HG02642 (cell line): ENCODE results near the gene DST.

ENCODE experiments used
- ATAC-seq: cut with Tn5 transposase; IDR thresholded peaks from one replicate; pipeline ENCODE4 v1.9.1; 2021; ENCODE audit warnings: mild to moderate bottlenecking; ENCODE audit not compliant: unreplicated experiment, poor library complexity

The DST gene

GRCh38 chr6:56625356-56625755, 17.3 kb downstream of the DST start:
- no peak for ATAC-seq

GRCh38 chr6:56624728-56625069, 18.0 kb downstream of the DST start:
- no peak for ATAC-seq

GRCh38 chr6:56624046-56624727, 18.5 kb downstream of the DST start:
- ATAC-seq = no peak

GRCh38 chr6:56620229-56620868, 22.3 kb downstream of the DST start:
- ATAC-seq = no peak

- no peak for ATAC-seq
Measured at GRCh38 chr6:56618050-56618449, 24.6 kb downstream of the DST start.

- ATAC-seq = no peak
Measured at GRCh38 chr6:56616967-56617366, 25.7 kb downstream of the DST start.

GRCh38 chr6:56613247-56613851, 29.3 kb downstream of the DST start:
- no peak for ATAC-seq

- no peak for ATAC-seq
Measured at GRCh38 chr6:56608332-56608731, 34.4 kb downstream of the DST start.

GRCh38 chr6:56607111-56607752, 35.5 kb downstream of the DST start:
- ATAC-seq = no peak

GRCh38 chr6:56605435-56605834, 37.3 kb downstream of the DST start:
- ATAC-seq = no peak

- ATAC-seq = no peak
Measured at GRCh38 chr6:56604186-56604585, 38.5 kb downstream of the DST start.

- no peak for ATAC-seq
Measured at GRCh38 chr6:56601390-56601789, 41.3 kb downstream of the DST start.

GRCh38 chr6:56595490-56596122, 47.1 kb downstream of the DST start:
- ATAC-seq = peak; percentile 35

GRCh38 chr6:56594699-56595098, 48.0 kb downstream of the DST start:
- ATAC-seq = no peak

- ATAC-seq = peak; percentile 94
Measured at GRCh38 chr6:56593801-56594318, 48.8 kb downstream of the DST start.

- ATAC-seq = no peak
Measured at GRCh38 chr6:56582236-56582635, 60.5 kb downstream of the DST start.

- no peak for ATAC-seq
Measured at GRCh38 chr6:56581296-56581925, 61.3 kb downstream of the DST start.

- ATAC-seq = no peak
Measured at GRCh38 chr6:56580271-56580670, 62.4 kb downstream of the DST start.

GRCh38 chr6:56579155-56579851, 63.4 kb downstream of the DST start:
- no peak for ATAC-seq

GRCh38 chr6:56575736-56576135, 67.0 kb downstream of the DST start:
- ATAC-seq = no peak
